CD14-positive monocyte (primary cell): ENCODE data around the gene ABHD1. TPM values are rescaled to one million over a fixed set of nuclear protein-coding genes. Genes with fewer than 3 reads are reported as not detected.

Experiments
- DNase-seq, 3 donors: peaks; one replicate each; pipeline ENCODE4 v3.0.0-alpha.2; 2011 to 2022
- H2AFZ ChIP-seq: 2 replicates; pipeline ENCODE4 v1.6.0; 2012; ENCODE audit warnings: mild to moderate bottlenecking, low read depth, low read length, inconsistent platforms; ENCODE audit not compliant: insufficient read depth, poor library complexity, severe bottlenecking
- H3K27ac ChIP-seq, 2 donors: 1 replicate in 1 of 2; 2 replicates in 1 of 2; pipeline ENCODE4 v1.5.1; 2012 to 2013; ENCODE audit warnings: low read length in 2 of 2, control low read depth in 1 of 2, inconsistent platforms in 1 of 2, low read depth in 1 of 2, mild to moderate bottlenecking in 1 of 2
- H3K27me3 ChIP-seq, 2 donors: one replicate each; pipeline versions ENCODE4 v1.6.0 to v1.6.1; 2011 to 2013; ENCODE audit warnings: low read length in 2 of 2; ENCODE audit not compliant: control insufficient read depth in 2 of 2, insufficient read depth in 2 of 2
- H3K36me3 ChIP-seq, 2 donors: replicated peaks in 1 of 2; 1 replicate in 1 of 2; 2 replicates in 1 of 2; pipeline versions ENCODE4 v1.5.1 to v1.6.1; 2012 to 2013; ENCODE audit warnings: low read length in 2 of 2, control low read depth in 1 of 2, inconsistent platforms in 1 of 2, mild to moderate bottlenecking in 1 of 2; ENCODE audit not compliant: insufficient read depth in 2 of 2, control insufficient read depth in 1 of 2
- H3K4me1 ChIP-seq, 2 donors: 1 replicate in 1 of 2; 2 replicates in 1 of 2; pipeline versions ENCODE4 v1.5.1 to v1.6.1; 2012 to 2013; ENCODE audit warnings: low read length in 2 of 2, control low read depth in 1 of 2, inconsistent platforms in 1 of 2, mild to moderate bottlenecking in 1 of 2, moderate library complexity in 1 of 2; ENCODE audit not compliant: insufficient read depth in 2 of 2, control insufficient read depth in 1 of 2
- H3K4me2 ChIP-seq: replicated peaks from 2 replicates; pipeline ENCODE3; 2012; ENCODE audit warnings: low read length, moderate library complexity, mild to moderate bottlenecking; ENCODE audit not compliant: poor library complexity, severe bottlenecking; ENCODE audit errors: extremely low read depth
- H3K4me3 ChIP-seq, 3 experiments: fragments of 200-600 bp in 1 of 3; sonication (generic) in 1 of 3; replicated peaks in 1 of 3; 1 replicate in 2 of 3; 2 replicates in 1 of 3; pipeline ENCODE4 v1.5.1; 2011 to 2013; ENCODE audit warnings: low read length in 3 of 3, mild to moderate bottlenecking in 3 of 3, control low read depth in 2 of 3, low read depth in 2 of 3, inconsistent platforms in 1 of 3, moderate library complexity in 1 of 3
- H3K79me2 ChIP-seq: 2 replicates; pipeline ENCODE4 v1.6.0; 2012; ENCODE audit warnings: mild to moderate bottlenecking, control low read depth, inconsistent platforms, low read length, moderate library complexity; ENCODE audit not compliant: insufficient read depth
- H3K9ac ChIP-seq: 2 replicates; pipeline ENCODE4 v1.6.0; 2017; ENCODE audit warnings: low read length, mild to moderate bottlenecking; ENCODE audit not compliant: insufficient read depth, poor library complexity, severe bottlenecking
- H3K9me3 ChIP-seq, 2 donors: replicated peaks in 1 of 2; 1 replicate in 1 of 2; 2 replicates in 1 of 2; pipeline versions ENCODE4 v1.5.1 to v1.6.1; 2012 to 2013; ENCODE audit warnings: low read length in 2 of 2, control low read depth in 1 of 2; ENCODE audit not compliant: control insufficient read depth in 1 of 2, insufficient read depth in 1 of 2
- H4K20me1 ChIP-seq: 2 replicates; pipeline ENCODE4 v1.6.0; 2012; ENCODE audit warnings: mild to moderate bottlenecking, low read length, control low read depth, moderate library complexity; ENCODE audit not compliant: insufficient read depth
- H3K27ac Mint-ChIP-seq, 7 donors: one replicate each; pipeline ENCODE4 v1.8.0; 2020; ENCODE audit warnings: mild to moderate bottlenecking in 7 of 7, mixed read lengths in 7 of 7, moderate library complexity in 6 of 7, inconsistent platforms in 2 of 7
- H3K27me3 Mint-ChIP-seq, 3 donors: one replicate each; pipeline ENCODE4 v1.8.0; 2021 to 2022; ENCODE audit warnings: low read depth in 3 of 3, mild to moderate bottlenecking in 3 of 3, mixed read lengths in 3 of 3, moderate library complexity in 3 of 3, inconsistent platforms in 1 of 3
- H3K36me3 Mint-ChIP-seq, 2 donors: one replicate each; pipeline ENCODE4 v1.8.0; 2020; ENCODE audit warnings: mixed read lengths in 2 of 2, inconsistent platforms in 1 of 2, mild to moderate bottlenecking in 1 of 2
- H3K4me1 Mint-ChIP-seq: one replicate; pipeline ENCODE4 v1.8.0; 2020; ENCODE audit warnings: mild to moderate bottlenecking, mixed read lengths
- H3K4me3 Mint-ChIP-seq, 2 donors: one replicate each; pipeline ENCODE4 v1.8.0; 2020; ENCODE audit warnings: mild to moderate bottlenecking in 2 of 2, mixed read lengths in 2 of 2, moderate library complexity in 1 of 2
- H3K9me3 Mint-ChIP-seq, 7 donors: one replicate each; pipeline ENCODE4 v1.8.0; 2020 to 2022; ENCODE audit warnings: mixed read lengths in 7 of 7, mild to moderate bottlenecking in 6 of 7, moderate library complexity in 6 of 7, inconsistent platforms in 2 of 7
- CTCF ChIP-seq: fragments of 200-600 bp; IDR thresholded peaks from one replicate; pipeline ENCODE4 v1.8.0; 2022; ENCODE audit warnings: antibody characterized with exemption, mild to moderate bottlenecking
- WGBS: methylation state at CpG from one replicate; pipeline ENCODE4 v1.1.5; 2013; ENCODE audit warnings: missing lambda C conversion rate; ENCODE audit not compliant: insufficient coverage; 5-methylcytosine and 5-hydroxymethylcytosine counted together
- intact Hi-C, 2 donors: fragments of 100-400 bp; cut with micrococcal nuclease; formaldehyde crosslinking; loops; one replicate each; pipeline versions ENCODE4 v1.15.0 to v1.15.1; 2023
- polyA plus RNA-seq, 3 donors: library from polyadenylated mRNA; depleted of rRNA in 1 of 3; unstranded in 2 of 3; stranded (reverse) in 1 of 3; fragments of 300-500 nt in 2 of 3; fragments of >200 nt in 1 of 3; fragmentation: Illumina TruSeq in 2 of 3; gene quantifications; 1 replicate in 2 of 3; 2 replicates in 1 of 3; pipeline ENCODE4 v1.2.3, GENCODE V29; 2012 to 2021

ABHD1 gene
- polyA plus RNA-seq, 3 donors, result 0.08 to 1.2 (median 0.25) TPM

- Mint-ChIP-seq H3K9me3 (peaks cover 0 to 2% (median 0%) of the 10 kb centered on the region in 7 donors), H3K27ac (peak overlapping the region in 1 of 7 donors; percentile 34), H3K4me1 (no peaks in the 10 kb centered on the region), H3K4me3 (no peak overlapping the region), H3K36me3 (no peaks in the 10 kb centered on the region), H3K27me3 (peaks cover 0 to 10% (median 1%) of the 10 kb centered on the region in 3 donors)
- no peak for DNase-seq
- Histone ChIP-seq H3K9ac (no peak overlapping the region), H3K36me3 (no peaks in the 10 kb centered on the region), H3K4me1 (no peaks in the 10 kb centered on the region), H2AFZ (no peak overlapping the region), H3K9me3 (no peaks in the 10 kb centered on the region), H3K4me2 (no peak overlapping the region), H3K79me2 (no peaks in the 10 kb centered on the region), H3K27me3 (no peaks in the 10 kb centered on the region), H3K27ac (no peak overlapping the region), H3K4me3 (no peak overlapping the region), H4K20me1 (no peaks in the 10 kb centered on the region)
- TF ChIP-seq CTCF, result no peak
- 86% methylated on average over 2 of the region's 2 CpGs for WGBS
- intact Hi-C loops, result no loop called here
Measured at GRCh38 chr2:27152796-27153464, 29.3 kb downstream of the ABHD1 start.

DNA sequence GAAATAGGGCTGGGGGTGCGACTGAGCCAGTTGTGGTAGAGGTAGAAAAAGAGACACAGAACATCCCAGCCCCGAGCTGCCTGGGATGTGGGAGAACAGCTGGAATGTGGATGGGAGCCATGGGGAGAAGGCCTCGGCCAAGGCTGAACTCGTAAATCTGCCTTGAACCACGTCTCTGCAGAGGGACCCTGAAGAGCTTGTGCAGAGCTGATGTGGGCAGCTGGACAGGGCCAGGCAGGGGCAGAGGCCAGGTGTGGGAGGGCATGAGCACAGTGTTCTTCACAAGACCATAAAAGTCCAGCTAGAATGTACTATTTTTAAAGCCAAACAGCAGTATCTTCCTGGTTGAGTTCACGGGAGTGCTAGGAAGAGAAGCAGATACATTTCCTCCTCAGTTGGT, 30.9 kb downstream of the ABHD1 start:
- H3K4me2 ChIP-seq, result no peak overlapping the region
- no peak for DNase-seq
- H3K79me2 ChIP-seq, result no peaks in the 10 kb centered on the region
- Mint-ChIP-seq H3K27me3 (peaks cover 1 to 13% (median 2%) of the 10 kb centered on the region in 3 donors), H3K27ac (no peak overlapping the region), H3K4me3 (no peak overlapping the region), H3K9me3 (no peaks in the 10 kb centered on the region), H3K4me1 (no peaks in the 10 kb centered on the region), H3K36me3 (no peaks in the 10 kb centered on the region)
- H3K9me3 ChIP-seq, result no peaks in the 10 kb centered on the region
- no peaks in the 10 kb centered on the region for H4K20me1 ChIP-seq
- H3K27ac ChIP-seq, result no peak overlapping the region
- no peaks in the 10 kb centered on the region for H3K27me3 ChIP-seq
- H3K4me1 ChIP-seq, result no peaks in the 10 kb centered on the region
- no peak for TF ChIP-seq CTCF
- no peak overlapping the region for H3K9ac ChIP-seq
- no peaks in the 10 kb centered on the region for H3K36me3 ChIP-seq
- no peak overlapping the region for H2AFZ ChIP-seq
- H3K4me3 ChIP-seq, result no peak overlapping the region
- WGBS, result 85% methylated on average over 5 of the region's 6 CpGs
- intact Hi-C loops, result no loop called here
